Ascending aorta (tissue), 2 donors: ENCODE measurements around the gene HIF3A. TPM values are rescaled to one million over a fixed set of nuclear protein-coding genes. Genes with fewer than 3 reads are reported as not detected.
"Not testable (repeated sequence)": the region's sequence is repeated elsewhere in the genome, so short reads cannot be mapped to it uniquely, and the experiment has no call there.

Source experiments
- DNase-seq, 2 donors: peaks; one replicate each; pipeline ENCODE4 v3.0.0-alpha.2; 2019; ENCODE audit warnings: low spot score in 2 of 2
- H3K27ac ChIP-seq, 2 donors: fragments of 200-600 bp; sonication (generic); one replicate each; pipeline ENCODE4 v1.5.1; 2016 to 2017; ENCODE audit warnings: mild to moderate bottlenecking in 1 of 2
- H3K27me3 ChIP-seq: fragments of 200-600 bp; sonication (generic); one replicate; pipeline ENCODE4 v1.5.1; 2017
- H3K36me3 ChIP-seq, 2 donors: fragments of 200-600 bp; sonication (generic); one replicate each; pipeline ENCODE4 v1.5.1; 2016
- H3K4me1 ChIP-seq, 2 donors: fragments of 200-600 bp; sonication (generic); one replicate each; pipeline ENCODE4 v1.5.1; 2016 to 2017; ENCODE audit warnings: mild to moderate bottlenecking in 1 of 2
- H3K4me3 ChIP-seq, 2 donors: fragments of 200-600 bp; sonication (generic); one replicate each; pipeline ENCODE4 v1.5.1; 2016 to 2017; ENCODE audit warnings: mild to moderate bottlenecking in 1 of 2
- H3K9me3 ChIP-seq, 2 donors: fragments of 200-600 bp; sonication (generic); one replicate each; pipeline ENCODE4 v1.5.1; 2016
- CTCF ChIP-seq, 3 experiments: fragments of 200-600 bp in 2 of 3; fragments of 450-650 bp in 1 of 3; sonication (generic) in 2 of 3; IDR thresholded peaks; one replicate each; pipeline ENCODE4 v1.5.1; 2016 to 2019; ENCODE audit warnings: antibody characterized with exemption in 3 of 3, mild to moderate bottlenecking in 1 of 3, moderate library complexity in 1 of 3
- intact Hi-C: fragments of 100-400 bp; cut with DNase I; formaldehyde crosslinking; loops from one replicate; pipeline ENCODE4 v1.15.1; 2023
- total RNA-seq: library from RNA; depleted of rRNA; stranded (reverse); fragments of >200 nt; gene quantifications from one replicate; pipeline ENCODE4 v1.1.0, GENCODE V29; 2016

The HIF3A gene
- total RNA-seq, 1 donor from 2014 or later: 591 TPM

- intact Hi-C loops: loop anchor here (1.0 kb wide), 2 partner anchors 183 to 236 kb away; no protein-coding TSS in a partner anchor
- H3K4me1 ChIP-seq: no peaks in the 10 kb centered on the region
- H3K36me3 ChIP-seq: no peaks in the 10 kb centered on the region
- H3K27me3 ChIP-seq: no peaks in the 10 kb centered on the region
- no peak overlapping the region for H3K27ac ChIP-seq
- H3K9me3 ChIP-seq: no peaks in the 10 kb centered on the region
- peak in 1 of 2 donors; percentile 76 for DNase-seq
- no peak overlapping the region for H3K4me3 ChIP-seq
- peak; percentile 84 to 90 (median 88) for TF ChIP-seq CTCF (IDR thresholded peaks at IDR 0.05)
Measured at GRCh38 chr19:46265217-46265828, 31.5 kb upstream of the HIF3A start.

DNA sequence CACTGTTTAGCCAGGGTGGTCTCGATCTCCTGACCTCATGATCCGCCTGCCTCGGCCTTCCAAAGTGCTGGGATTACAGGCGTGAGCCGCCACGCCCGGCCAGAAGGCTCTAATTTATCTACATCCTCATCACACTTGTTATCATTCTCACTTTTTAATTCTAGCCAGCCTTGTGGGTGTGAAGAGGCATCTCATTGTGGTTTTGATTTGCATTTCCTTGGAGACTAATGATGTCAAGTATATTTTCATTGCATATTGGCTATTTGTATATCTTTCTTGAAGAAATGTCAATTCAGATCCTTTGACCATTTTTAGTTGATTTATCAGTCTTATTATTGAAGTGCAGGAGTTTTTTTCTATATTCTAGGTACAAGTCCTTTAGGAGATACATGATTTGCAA lies 27.7 kb upstream of the HIF3A start:
- no peak for DNase-seq
- intact Hi-C loops: no loop called here
- no peaks in the 10 kb centered on the region for H3K27me3 ChIP-seq
- H3K27ac ChIP-seq: no peak overlapping the region
- H3K9me3 ChIP-seq: no peaks in the 10 kb centered on the region
- H3K4me1 ChIP-seq: peaks cover 0 to 3% of the 10 kb centered on the region in 2 donors
- no peak for TF ChIP-seq CTCF (IDR thresholded peaks at IDR 0.05)
- H3K36me3 ChIP-seq: no peaks in the 10 kb centered on the region
- H3K4me3 ChIP-seq: no peak overlapping the region

GRCh38 chr19:46270521-46271256 lies 26.2 kb upstream of the HIF3A start:
- DNase-seq: no peak
- H3K36me3 ChIP-seq: no peaks in the 10 kb centered on the region
- intact Hi-C loops: no loop called here
- no peak overlapping the region for H3K4me3 ChIP-seq
- no peak overlapping the region for H3K27ac ChIP-seq
- no peaks in the 10 kb centered on the region for H3K9me3 ChIP-seq
- H3K27me3 ChIP-seq: no peaks in the 10 kb centered on the region
- H3K4me1 ChIP-seq: peaks cover 0 to 3% of the 10 kb centered on the region in 2 donors
- TF ChIP-seq CTCF (IDR thresholded peaks at IDR 0.05): no peak

- Histone ChIP-seq H3K27ac (peak overlapping the region in 1 of 2 donors; percentile 18), H3K9me3 (no peaks in the 10 kb centered on the region), H3K4me3 (no peak overlapping the region), H3K36me3 (no peaks in the 10 kb centered on the region), H3K4me1 (peaks cover 0 to 3% of the 10 kb centered on the region in 2 donors), H3K27me3 (no peaks in the 10 kb centered on the region)
- no peak for TF ChIP-seq CTCF (IDR thresholded peaks at IDR 0.05)
- intact Hi-C loops: no loop called here
- no peak for DNase-seq
Measured at GRCh38 chr19:46271481-46272197, 25.2 kb upstream of the HIF3A start.

DNA sequence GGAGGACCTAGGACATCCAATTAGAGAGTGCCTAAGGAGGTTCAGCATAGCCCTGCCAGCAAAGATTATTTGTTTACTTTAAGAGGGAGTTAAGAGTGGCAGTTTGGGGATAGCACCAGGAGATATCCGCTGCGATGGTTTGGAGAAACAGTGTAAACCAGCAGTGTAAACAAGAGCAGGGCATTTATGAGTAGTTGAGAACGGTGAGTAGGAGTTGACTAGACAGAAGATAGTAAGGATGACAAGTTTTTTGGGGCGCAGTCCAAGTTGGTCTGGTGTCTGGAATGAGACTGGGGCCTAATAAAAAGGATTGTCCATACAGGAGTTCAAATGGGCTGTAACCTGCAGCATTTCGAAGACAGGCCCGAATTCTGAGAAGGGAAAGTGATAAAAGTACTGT lies 22.9 kb upstream of the HIF3A start:
- H3K27me3 ChIP-seq, DNase-seq, H3K36me3 ChIP-seq, intact Hi-C loops, H3K4me1 ChIP-seq, H3K27ac ChIP-seq, H3K9me3 ChIP-seq, H3K4me3 ChIP-seq: not testable (repeated sequence)

DNA sequence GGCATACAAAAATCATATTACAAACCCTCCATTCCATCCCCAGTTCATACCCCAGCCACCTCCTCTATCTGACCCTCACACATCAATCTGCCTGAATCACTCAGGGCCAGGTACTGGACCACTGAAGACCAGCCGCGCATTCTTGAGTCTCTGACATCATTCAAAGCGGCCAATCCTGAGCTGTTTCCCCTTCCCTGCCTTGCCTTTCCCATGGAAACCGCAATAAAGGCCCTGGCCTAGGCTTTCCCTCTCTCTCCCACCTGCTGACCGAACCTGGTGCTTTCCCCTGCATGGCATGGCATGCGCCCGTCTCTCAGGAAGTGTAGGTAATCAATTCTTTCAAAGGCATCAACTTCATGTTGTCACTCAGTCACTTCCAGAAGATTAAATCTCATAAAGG lies 17.7 kb upstream of the HIF3A start:
- no peak overlapping the region for H3K27ac ChIP-seq
- no peak for TF ChIP-seq CTCF (IDR thresholded peaks at IDR 0.05)
- intact Hi-C loops: no loop called here
- H3K36me3 ChIP-seq: no peaks in the 10 kb centered on the region
- no peaks in the 10 kb centered on the region for H3K9me3 ChIP-seq
- H3K4me1 ChIP-seq: no peaks in the 10 kb centered on the region
- no peak for DNase-seq
- H3K4me3 ChIP-seq: no peak overlapping the region
- H3K27me3 ChIP-seq: no peaks in the 10 kb centered on the region
